Measurements from ENCODE around the gene SNX2.
A peak's percentile ranks its signal among the peaks of the same experiment; 100 is the strongest.
"Not testable (repeated sequence)": the region's sequence is repeated elsewhere in the genome, so short reads cannot be mapped to it uniquely, and the experiment has no call there.

SNX2 gene

DNA sequence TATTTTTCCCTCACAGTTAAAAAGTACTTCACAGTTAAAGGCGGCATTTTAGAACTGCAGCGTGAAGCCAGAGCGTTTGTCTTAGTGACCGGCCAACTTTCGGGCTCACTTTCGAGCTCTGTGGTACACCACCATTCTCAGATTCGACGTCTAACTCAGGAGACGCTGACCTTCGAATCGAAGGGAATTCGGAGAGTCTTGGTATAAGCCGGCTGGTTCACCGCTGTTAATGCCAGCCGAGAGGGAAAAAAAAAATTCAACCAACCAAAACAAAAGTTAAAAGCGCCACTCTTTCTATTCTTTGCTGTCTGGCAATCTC, 70.0 kb downstream of the SNX2 start:
- peak in 1 of 2 experiments; percentile 52 for DNase-seq

DNA sequence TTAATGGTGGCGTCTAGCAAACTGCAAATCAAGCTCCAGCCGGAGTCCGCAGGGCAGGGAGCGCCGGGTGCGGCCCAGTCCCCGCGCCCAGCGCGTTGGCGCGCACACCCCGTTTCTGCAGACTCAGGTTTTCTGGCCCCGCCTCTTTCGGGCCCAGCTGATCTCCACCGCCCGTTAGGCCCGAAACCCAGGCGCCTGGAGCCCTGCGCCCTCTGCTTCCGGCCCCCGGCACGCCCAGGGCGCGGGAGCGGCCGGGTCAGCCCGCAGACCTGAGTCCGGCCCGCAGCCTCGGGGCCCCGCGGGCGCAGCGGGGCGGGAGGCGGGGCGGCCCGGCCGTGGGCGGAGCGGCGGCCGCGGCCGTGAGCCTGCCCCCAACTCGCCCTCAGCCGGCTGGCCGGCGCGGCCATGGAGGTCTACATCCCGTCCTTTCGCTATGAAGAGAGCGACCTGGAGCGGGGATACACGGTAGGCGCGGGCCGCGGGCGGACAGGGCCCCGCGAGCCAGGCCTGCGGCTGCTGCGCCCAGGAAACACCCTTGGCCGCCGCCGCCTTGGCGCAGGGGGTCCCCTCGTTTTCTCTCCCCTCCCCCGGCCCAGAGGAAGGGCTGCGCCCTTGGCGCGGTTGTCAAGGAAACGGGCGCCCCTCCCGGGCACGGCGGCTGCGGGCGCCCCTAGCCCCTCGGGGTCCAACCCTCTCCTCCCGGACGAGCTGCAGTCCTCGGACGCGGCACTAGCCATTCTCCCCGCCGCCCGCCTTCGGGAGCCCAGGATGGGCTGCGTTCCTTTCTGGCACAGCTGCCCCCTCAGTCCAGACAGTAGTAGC, 70.6 kb downstream of the SNX2 start, which contains the start of gene SNX24:
Gene SNX24, plus strand, starts transcription at position 385 of the 822 bp plus-strand sequence. Its CDS starts 21 bp downstream, at position 406.
- DNase-seq: peak; percentile 36 to 52

DNA sequence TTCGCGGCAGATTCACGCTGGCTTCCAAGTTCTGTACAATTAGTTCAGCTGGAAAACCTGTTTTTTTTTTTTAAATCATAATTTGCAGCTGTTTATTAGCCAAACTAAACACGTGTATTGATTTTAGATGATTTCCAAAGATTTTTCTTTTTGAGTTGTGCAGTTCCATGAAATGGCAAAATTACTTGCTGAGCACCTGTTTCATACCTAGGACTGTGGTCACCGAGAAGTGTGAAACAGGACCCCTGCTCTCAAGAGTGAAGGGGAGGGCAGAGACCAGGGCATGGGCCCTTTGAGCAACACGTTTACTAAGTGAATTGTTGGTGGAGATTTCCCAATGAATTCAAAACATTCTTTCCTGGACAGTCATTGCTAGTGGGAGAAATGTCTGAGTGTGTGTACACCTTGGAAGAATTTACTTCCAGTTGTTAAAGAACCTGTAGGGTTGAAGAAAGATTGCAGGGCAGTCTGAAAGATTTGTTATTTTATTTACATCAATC, 71.2 kb downstream of the SNX2 start:
- no peak for DNase-seq

DNA sequence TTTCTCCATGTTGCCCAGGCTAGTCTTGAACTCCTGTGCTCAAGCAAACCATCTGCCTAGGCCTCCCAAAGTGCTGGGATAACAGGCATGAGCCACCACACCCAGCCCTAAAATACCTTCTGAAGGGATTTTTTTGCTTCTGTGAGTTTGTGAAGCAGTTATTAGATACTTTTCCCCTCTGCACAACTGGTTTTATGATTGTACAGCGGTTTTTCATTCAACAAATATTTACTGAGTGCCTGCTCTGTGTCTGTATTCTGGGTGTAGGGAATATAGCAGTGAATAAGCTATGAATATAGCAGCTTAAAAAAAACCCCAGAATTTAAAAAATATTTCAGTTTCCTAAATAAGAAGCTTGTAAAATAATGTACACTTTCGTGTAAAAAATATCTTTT, 72.8 kb downstream of the SNX2 start:
- DNase-seq: no peak

DNA sequence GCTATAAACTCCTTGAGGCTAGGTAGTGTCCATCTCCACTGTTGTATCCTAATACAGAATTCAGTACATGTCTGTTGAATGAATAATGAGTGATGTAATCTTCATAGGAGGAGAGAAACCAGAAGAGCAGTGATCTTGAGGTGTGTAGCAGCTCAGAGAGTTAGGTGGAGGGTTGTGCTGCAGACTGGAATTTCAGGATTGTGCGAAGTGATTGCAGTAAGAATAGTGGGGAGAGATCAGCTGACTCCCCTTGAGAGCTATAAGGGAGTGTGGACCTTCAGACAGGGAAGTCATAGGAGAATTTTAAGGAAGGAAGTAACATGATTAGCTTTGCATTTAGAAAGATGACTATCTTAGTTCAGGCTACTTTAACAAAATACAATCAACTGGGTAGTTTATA, 74.9 kb downstream of the SNX2 start:
- peak; percentile 34 to 50 for DNase-seq

DNA sequence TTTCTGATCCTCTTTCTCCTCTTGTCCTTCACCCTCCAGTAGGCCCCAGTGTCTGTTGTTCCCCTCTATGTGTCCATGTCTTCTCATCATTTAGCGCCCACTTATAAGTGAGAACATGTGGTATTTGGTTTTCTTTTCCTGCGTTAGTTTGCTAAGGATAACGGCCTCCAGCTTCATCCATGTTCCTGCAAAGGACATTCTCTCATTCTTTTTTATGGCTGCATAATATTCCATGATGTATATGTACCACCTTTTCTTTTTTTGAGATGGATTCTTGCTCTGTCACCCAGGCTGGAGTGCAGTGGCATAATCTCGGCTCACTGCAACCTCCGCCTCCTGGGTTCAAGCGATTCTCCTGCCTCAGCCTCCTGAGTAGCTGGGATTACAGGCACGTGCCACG, 82.7 kb downstream of the SNX2 start:
- DNase-seq: not testable (repeated sequence)

DNA sequence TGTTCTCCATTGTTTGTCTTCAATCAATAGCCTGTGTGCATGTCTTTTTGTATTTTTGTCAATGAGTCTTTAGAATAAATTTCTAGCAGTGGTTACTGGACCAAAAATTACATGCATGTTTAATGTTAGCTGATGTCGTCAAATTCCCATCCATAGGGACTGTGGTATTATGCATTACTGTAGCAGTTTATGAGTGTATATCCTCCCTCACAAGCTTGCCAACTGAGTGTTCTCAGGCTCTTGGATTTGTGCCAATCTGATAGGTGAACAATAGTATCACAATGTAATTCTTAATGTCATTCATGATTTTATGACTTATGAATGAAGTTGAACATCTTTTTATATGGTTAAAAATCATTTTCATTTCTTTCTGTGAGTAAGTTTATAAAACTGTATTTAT, 83.6 kb downstream of the SNX2 start:
- no peak for DNase-seq

DNA sequence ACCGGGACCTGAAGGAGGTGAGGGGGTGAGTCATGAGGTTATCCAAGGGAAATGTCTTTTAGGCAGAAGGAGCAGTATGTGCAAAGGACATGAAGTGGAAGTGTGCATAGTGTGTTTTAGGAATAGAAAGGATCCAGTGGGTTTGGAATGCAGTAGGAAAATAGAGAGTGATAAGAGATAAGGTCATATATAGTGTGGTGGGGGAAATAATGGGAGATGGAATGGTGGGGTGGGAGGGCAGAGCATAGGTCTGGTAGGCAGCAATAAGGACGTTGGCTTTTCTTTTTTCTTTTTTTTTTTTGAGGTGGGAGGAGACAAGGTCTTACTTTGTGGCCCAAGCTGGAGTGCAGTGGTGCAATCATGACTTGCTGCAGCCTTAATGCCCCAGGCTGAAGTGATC, 88.4 kb downstream of the SNX2 start:
- no peak for DNase-seq

DNA sequence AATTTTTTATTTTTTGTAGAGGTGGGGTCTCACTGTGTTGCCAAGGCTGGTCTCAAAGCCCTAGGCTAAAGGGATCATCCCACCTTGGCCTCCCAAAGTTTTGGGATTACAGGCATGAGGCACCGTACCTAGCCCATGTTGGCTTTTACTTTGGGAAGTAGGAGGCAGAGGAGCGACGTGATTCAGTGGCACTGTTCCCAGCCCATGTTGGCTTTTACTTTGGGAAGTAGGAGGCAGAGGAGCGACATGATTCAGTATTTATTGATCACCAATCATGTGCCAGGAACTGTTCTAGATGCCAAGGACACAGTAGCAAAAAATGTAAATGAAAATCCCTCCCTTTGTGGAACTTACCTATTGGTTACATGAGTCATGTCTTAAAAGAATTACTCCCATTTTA, 88.8 kb downstream of the SNX2 start:
- DNase-seq: no peak

DNA sequence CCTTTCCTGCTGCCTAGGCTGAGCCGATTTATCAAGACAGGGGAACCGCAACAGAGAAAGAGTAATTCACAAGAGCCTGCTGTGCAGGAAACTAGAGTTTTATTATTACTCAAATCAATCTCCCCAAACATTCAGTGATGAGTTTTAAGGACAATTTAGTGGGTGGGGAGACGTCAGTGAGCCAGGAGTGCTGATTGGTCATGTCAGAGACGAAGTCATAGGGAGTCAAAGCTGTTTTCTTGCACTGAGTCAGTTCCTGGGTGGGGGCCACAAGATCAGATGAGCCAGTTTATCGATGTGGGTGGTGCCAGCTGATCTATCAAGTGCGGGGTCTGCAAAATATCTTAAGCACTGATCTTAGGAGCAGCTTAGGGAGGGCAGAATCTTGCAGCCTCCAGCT, 89.5 kb downstream of the SNX2 start:
- no peak for DNase-seq

DNA sequence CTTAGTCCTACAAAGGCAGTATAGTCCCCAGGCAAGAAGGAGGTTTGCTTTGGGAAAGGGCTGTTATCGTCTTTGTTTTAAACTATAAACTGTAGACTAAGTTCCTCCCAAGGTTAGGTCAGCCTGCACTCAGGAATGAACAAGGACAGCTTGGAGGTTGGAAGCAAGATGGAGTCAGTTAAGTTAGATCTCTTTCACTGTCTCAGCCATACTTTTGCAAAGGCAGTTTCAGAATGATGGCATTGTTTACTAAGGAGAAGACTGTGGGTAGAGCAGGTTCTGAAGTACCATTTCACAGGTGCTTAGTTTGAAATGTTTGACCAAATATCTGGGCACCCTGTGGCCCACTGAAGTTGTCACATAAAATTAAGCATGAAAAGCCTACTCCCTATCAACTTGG, 90.0 kb downstream of the SNX2 start:
- no peak for DNase-seq

DNA sequence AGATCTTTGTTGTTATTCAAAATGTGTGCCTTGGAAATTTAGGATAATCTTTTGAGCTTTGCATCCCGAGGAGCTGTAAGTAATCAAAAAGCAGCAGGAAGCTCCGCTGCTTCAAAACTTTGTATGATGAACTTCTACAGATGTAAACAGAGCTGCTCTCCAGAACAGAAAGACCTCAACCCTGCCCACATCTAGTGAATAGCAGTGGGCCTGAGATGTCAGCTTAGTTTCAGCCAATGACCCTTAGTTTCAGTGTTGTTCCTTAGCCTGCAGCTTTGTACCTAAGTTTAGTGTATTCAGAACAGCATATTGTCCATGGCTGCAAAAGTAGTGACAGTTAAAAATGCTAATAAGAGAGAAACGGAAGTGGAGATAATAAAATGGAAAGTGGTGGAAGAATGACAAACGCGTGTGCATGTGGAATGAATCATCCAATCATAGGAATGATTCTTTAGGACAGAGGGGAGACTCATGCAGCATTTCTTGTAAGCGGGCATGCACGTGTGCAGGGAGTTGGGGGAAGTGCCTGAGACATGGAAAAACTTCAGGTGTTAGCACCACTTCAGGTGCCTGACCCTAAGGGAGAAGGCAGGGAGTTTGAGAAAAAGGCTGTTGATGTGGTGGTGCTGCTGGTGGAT, 95.5 kb downstream of the SNX2 start:
- DNase-seq: no peak

DNA sequence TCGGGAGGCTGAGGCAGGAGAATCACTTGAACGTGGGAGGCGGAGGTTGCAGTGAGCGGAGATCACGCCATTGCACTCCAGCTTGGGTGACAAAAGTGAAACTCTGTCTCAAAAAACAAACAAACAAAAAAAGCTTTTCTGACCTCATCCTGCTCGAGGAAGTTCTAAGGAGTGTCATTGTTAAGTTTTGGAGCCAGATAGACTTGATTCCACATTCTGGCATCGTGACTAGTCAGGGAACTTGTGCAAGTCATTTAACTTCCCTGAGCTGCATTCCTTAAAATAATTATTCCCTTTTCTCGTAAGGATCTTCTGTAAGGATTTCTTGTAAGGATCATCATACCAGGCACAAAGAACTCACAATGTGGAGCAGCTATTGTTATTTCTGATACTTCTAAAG, 96.8 kb downstream of the SNX2 start:
- no peak for DNase-seq

DNA sequence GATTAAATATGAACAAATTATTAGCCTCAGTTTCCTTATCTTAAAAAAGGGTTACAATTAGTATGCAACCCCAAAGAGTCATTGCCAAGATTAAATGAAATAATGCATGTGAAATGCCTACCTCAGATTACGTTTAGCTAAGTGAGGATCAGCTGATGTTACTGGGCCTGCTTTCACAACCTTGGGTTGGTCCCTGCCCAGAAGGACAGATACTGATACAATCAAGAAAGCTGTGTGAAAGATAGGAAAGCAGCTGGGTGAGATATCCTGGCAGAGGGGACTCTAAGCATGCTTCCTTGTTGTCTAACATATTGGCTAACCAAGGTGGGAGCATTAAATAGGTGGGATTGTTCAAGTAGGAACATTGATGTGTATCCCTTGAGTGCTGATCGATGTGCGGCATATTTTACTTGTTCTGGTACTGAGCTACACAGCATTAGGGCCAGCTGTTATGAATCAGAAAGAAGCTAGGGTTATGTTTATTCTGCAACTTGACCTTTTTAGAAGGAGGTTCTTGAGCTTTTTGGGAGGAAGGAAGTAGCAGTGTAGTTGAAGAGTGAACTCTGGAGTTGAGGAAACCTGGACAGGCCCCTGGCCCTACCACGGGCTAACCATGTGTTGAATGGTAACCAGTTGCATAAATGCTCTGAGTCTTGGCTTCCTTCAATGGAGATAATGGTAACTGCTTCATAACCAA, 99.4 kb downstream of the SNX2 start:
- no peak for DNase-seq

DNA sequence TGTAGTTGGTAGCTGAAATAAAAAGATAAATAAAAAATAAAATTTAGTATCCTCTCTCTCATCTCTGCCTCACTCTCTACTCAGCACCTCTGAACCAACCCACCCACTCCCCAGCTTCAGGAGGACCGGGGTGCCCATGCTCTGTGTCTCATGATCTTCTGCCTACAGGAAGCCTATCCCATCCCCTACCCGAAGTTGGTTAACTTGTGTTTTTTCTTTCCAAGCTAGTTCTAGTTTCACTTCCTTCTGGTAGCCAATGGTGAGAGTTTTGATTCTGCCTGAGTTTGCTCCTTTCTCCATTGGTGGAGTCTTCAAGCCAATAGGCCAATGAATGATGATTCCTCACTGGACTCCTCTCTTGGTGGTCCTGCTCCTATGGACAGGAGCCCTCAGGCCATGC, 102.6 kb downstream of the SNX2 start:
- no peak for DNase-seq

DNA sequence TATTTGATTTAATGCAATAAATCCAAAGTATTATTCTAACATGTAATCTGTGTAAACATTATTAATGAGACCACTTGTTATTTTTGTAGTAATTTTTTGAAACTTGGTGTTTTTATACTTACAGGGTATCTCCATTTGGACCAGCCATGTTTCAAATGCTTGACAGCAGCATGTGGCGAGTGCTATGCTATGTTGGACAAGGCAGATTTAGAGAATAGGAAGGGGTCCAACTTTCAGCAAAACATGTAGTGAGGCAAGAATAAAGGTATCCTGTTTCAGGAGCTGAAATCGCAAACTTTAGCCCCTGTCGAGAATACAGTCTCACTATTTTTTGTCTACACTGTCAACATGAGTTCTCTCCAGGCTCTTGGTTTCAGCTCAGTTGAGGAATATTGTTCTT, 104.2 kb downstream of the SNX2 start:
- no peak for DNase-seq
